Measurements from ENCODE around the gene MRPL21. TPM values are rescaled to one million over a fixed set of nuclear protein-coding genes. Genes with fewer than 3 reads are reported as not detected.
A peak's percentile ranks its signal among the peaks of the same experiment; 100 is the strongest.

Gene MRPL21
- total RNA-seq, 6 experiments from 2014 or later = 18.8 to 50.4 (median 26.0) TPM

DNA sequence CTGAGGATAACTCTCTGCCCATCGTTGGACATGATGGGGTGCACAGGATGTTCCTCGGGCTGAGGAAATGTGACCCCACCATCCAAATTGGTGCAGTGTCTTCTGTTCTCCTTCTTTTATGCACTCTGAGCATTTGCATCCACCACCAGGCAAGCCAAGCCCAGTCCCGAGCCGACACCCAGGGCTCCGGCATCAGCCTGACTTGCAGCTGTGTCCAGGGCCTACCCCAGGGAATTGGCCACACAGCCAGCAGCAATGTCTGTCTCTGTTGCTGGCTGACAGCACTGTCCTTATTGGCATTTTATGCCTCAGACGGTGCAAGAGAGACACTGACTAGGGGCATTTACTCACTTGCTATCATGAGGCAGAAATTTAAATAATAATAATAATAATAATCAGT, 36.6 kb downstream of the MRPL21 start:
- Histone ChIP-seq H3K4me1 (no peaks in the 10 kb centered on the region), H3K36me3 (no peaks in the 10 kb centered on the region), H3K27me3 (no peaks in the 10 kb centered on the region), H3K4me3 (no peak overlapping the region), H3K27ac (no peak overlapping the region), H3K9me3 (no peaks in the 10 kb centered on the region)
- peak in 1 of 3 donors; percentile 15 for DNase-seq
- TF ChIP-seq POLR2A (IDR thresholded peaks at IDR 0.05) = no peak
- TF ChIP-seq, protein P1, sequence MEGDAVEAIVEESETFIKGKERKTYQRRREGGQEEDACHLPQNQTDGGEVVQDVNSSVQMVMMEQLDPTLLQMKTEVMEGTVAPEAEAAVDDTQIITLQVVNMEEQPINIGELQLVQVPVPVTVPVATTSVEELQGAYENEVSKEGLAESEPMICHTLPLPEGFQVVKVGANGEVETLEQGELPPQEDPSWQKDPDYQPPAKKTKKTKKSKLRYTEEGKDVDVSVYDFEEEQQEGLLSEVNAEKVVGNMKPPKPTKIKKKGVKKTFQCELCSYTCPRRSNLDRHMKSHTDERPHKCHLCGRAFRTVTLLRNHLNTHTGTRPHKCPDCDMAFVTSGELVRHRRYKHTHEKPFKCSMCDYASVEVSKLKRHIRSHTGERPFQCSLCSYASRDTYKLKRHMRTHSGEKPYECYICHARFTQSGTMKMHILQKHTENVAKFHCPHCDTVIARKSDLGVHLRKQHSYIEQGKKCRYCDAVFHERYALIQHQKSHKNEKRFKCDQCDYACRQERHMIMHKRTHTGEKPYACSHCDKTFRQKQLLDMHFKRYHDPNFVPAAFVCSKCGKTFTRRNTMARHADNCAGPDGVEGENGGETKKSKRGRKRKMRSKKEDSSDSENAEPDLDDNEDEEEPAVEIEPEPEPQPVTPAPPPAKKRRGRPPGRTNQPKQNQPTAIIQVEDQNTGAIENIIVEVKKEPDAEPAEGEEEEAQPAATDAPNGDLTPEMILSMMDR (IDR thresholded peaks at IDR 0.05) = no peak
- intact Hi-C loops (cut with DNase I) = no loop called here
- ATAC-seq = no peak
- WGBS (ENCODE audit: insufficient coverage, low coverage, low lambda C conversion rate, missing lambda C conversion rate) = 100% methylated on average over 1 of the region's 6 CpGs

DNA sequence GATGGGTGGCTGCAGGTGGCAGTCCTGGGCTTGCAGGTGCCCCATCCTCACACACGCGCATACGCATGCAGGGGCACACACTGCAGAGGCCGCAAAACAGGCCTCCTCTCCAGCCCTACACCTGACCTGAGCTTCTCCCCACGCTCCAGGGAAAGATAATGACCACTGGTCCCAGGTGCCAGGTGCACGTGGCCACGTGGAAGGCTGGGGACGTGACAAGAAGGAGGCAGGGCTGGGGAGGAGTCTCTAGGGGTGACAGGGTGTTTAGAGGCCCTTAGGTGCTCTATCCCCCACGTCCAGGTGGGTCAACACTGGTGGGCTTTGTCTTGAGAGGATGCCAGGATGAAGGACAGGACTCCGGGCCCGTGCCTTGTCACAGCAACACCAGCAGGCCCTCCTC, 38.4 kb downstream of the MRPL21 start:
- Histone ChIP-seq H3K27me3 (no peaks in the 10 kb centered on the region), H3K4me3 (no peak overlapping the region), H3K9me3 (no peaks in the 10 kb centered on the region), H3K4me1 (no peaks in the 10 kb centered on the region), H3K27ac (no peak overlapping the region), H3K36me3 (no peaks in the 10 kb centered on the region)
- ATAC-seq = peak in 1 of 4 donors; percentile 43
- TF ChIP-seq POLR2A (IDR thresholded peaks at IDR 0.05) = no peak
- TF ChIP-seq, protein P1 (IDR thresholded peaks at IDR 0.05) = no peak
- 80% methylated on average over 1 of the region's 11 CpGs for WGBS (ENCODE audit: insufficient coverage, low coverage, low lambda C conversion rate, missing lambda C conversion rate)
- intact Hi-C loops (cut with DNase I) = no loop called here
- peak in 1 of 3 donors; percentile 47 for DNase-seq

DNA sequence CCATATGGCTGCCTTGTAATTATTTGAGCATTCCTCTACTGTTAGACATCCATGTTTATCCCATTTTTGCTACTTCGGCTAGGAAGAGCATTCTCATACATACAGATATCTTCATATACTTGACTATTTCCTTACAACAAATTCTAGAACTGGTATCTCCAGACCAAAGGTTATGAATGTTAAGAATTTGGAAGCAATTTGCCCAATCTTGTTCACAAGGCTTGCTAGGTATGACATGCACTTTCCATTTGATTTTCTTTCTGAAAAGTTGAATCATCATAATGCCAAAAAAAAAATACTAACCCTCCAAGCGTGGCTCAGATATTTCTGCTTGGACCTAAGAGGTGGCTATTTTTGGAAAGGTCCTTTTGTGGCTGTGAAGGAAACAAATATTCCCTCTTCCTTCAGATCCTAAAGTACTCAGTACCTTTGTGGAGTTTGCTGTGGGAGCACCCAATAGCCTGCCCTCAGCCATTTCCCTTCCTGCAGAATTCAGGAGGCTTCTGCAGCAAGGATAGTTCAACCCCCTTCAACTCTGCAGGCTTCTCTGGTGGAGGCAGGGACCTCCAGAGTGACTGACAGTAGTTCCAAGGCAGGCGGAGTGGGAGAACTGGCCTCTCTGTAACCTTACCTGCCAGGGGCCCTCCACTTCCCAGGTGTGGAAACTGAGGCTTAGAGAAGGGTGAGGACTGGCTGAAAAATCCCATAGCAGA, 39.9 kb downstream of the MRPL21 start:
- ATAC-seq (no peak), DNase-seq (peak in 1 of 3 donors; percentile 9)
- Histone ChIP-seq H3K27ac (no peak overlapping the region), H3K9me3 (no peaks in the 10 kb centered on the region), H3K4me1 (no peaks in the 10 kb centered on the region), H3K27me3 (no peaks in the 10 kb centered on the region), H3K36me3 (no peaks in the 10 kb centered on the region), H3K4me3 (no peak overlapping the region)
- TF ChIP-seq, protein P1 (IDR thresholded peaks at IDR 0.05) = no peak
- TF ChIP-seq POLR2A (IDR thresholded peaks at IDR 0.05) = no peak
- intact Hi-C loops (cut with DNase I) = no loop called here
- 80% methylated on average over 2 of the region's 3 CpGs for WGBS (ENCODE audit: insufficient coverage, low coverage, low lambda C conversion rate, missing lambda C conversion rate)

DNA sequence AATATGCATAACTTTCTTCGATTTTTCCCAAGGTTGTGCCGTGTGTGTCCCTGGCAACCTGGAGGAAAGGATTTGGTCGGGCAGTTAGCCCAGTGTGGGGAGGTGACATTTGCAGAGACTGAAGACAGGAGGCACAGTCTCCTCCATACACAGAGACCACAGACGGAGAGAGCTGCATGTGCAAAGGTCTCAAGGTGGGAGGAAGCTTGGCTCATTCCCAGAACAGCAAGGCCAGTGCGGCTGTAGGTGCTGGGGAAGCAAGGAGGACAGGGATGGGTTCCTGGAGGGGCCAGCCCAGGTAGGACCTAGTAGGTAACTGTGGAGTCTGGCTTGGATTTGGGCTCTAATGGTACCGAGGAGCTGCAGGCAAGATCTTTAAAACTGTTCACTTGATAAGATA, 41.2 kb downstream of the MRPL21 start:
- ATAC-seq (no peak), DNase-seq (peak in 1 of 3 donors; percentile 36)
- peaks cover 2 to 8% (median 6%) of the 10 kb centered on the region in 4 donors for H3K4me1 ChIP-seq
- no peak overlapping the region for H3K4me3 ChIP-seq
- TF ChIP-seq, protein P1 (IDR thresholded peaks at IDR 0.05) = no peak
- TF ChIP-seq POLR2A (IDR thresholded peaks at IDR 0.05) = no peak
- no peaks in the 10 kb centered on the region for H3K9me3 ChIP-seq
- no peaks in the 10 kb centered on the region for H3K27me3 ChIP-seq
- intact Hi-C loops (cut with DNase I) = no loop called here
- H3K36me3 ChIP-seq = no peaks in the 10 kb centered on the region
- 68% methylated on average over 6 of the region's 6 CpGs for WGBS (ENCODE audit: insufficient coverage, low coverage, low lambda C conversion rate, missing lambda C conversion rate)
- no peak overlapping the region for H3K27ac ChIP-seq
